Stimulated activated CD8-positive, alpha-beta memory T cell treated with anti-CD3 and anti-CD28 coated beads, Interleukin-12 subunit alpha, Interleukin-12 subunit beta, amount 100 ng/mL, for 24 hours (primary cell): ENCODE results near the gene TMEM132C.
"Not testable (repeated sequence)": the region's sequence is repeated elsewhere in the genome, so short reads cannot be mapped to it uniquely, and the experiment has no call there.

ENCODE experiments used
- DNase-seq: peaks from one replicate; pipeline ENCODE4 v3.0.0-alpha.2; 2020; ENCODE audit errors: extremely low read depth

TMEM132C gene

DNA sequence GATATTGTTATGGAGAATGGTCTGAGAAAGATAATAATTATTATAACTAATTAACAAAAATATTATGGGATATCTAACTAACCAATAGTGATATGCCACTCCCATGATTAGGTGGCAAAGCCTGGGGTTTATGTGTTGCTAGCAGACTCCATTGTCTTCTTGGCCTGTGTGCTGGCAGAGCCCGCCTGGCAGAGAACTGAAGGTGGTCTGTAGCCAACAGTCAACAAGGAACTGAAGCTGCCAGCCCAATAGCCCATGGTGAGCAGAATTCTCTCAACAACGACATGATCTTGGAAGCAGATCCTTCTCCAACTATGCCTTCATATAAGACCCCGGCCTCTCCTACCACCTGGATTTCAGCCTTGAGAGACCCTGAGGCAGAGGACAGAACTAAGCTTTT is 298.0 kb downstream of the TMEM132C start:
- no peak for DNase-seq

GRCh38 chr12:128567730-128568129 is 300.8 kb downstream of the TMEM132C start:
- DNase-seq, result no peak

GRCh38 chr12:128570191-128571065 is 303.5 kb downstream of the TMEM132C start:
- DNase-seq, result no peak

GRCh38 chr12:128571906-128572810 is 305.2 kb downstream of the TMEM132C start:
- DNase-seq, result no peak

GRCh38 chr12:128573907-128574306 is 306.9 kb downstream of the TMEM132C start:
- DNase-seq, result no peak

DNA sequence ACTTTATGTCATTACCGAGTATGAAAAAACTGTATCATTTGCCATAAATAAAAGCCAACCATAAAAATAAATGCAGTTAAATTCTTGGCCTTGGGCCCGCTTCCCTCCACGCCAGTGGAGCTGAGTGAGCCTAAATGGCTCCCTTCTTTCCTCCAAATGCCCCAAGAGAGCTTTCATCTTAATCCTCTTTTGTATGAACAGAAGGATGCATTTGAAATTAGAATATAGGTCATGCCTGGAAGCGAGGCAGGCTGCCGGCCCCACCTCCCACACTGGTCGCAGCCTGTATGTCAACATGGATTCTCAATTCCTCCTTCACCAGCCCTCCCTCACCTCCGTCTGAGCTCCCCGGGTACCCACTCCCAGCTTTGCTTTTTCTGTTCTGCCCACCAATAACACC is 311.1 kb downstream of the TMEM132C start:
- no peak for DNase-seq

- DNase-seq, result no peak
Measured at GRCh38 chr12:128581321-128581761, 314.4 kb downstream of the TMEM132C start.

DNA sequence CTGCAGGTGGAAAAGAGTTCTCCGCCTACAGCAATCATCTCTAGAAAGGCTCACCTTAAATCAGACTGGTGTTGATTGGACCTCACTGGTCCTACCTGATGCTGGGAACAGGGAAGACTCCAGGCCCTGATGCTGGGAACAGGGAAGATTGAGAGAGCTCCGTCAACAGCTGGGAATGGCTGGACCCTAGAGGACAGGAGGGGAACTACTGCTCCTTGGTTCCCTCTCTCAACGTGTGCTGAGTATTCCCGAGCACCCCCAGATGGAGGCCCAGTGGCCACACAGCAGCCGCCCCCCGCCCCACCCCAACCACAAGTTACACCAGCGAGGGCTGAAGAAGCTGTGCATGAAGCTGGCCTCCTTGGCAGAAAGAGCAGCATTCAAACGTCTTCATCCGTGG is 316.5 kb downstream of the TMEM132C start:
- DNase-seq, result no peak

DNA sequence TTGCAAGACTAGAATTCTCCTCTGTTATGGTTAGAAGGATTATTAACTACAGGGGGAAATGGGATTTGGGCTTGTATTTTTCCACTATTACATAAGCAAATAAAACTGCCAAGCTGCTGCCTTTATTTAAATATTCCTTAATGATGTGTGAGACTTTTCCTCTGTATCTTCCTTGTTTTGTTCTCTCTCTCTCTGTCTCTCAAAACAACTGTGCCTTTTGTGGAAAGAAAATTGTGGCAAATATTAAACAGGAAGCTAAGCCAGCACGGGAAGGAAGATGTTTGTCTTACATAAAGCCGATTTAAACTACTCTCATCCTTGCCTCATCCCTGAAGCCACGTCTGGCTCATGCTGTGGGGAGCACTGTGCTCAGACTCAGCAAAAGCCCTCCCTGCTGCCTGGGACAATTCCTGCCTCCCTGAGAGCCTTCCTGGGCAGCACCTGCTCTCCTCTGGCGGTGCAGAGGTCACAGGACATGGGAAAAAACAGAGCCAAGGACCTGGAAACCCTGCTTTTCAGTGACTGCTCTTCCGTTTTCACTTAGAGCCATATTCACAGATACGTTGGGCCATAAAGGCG is 319.6 kb downstream of the TMEM132C start:
- no peak for DNase-seq

- no peak for DNase-seq
Measured at GRCh38 chr12:128587918-128588317, 320.9 kb downstream of the TMEM132C start.

DNA sequence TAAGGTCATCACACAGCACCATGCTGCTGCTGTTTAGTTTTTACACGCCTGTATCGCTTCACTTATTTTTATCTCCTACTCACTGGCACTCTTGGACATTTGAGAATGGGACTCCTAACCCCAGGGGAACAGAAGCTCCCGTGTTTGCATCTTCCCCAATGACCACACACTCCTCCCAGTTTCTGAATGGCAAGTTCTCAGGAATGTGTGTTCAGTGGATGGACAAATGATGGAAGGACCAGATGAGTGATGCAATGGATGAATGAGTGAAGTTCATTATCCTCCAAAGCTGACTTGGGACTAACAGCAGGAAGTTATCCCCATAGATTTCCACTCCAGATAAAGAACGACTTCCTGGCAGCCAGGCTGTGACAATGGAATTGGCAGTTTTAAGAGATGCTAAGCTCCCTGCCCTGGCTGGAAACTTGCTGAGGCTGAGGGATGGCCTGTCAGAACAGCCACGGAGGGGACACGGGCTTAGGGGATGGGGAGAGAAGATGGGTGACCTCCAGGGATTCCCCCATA is 325.3 kb downstream of the TMEM132C start:
- DNase-seq, result no peak

DNA sequence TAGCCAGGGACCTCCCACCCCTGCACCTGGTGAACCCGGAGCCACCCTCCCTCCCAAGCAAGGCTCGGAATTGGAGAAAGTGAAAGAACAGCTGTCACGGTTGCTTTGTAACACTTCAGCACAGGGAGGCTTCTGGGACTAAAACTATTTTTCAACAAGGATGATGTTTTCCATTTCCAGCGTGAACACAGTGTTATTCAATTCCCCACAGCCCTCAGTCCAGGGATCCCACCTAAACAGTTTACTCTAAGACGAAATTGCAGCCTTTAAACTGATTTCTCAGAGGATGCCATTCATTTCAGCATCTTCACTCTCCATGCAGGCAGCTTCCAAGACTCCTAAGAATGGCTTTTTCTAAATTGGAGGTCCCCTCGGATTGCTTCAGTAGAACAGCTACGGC is 327.6 kb downstream of the TMEM132C start:
- no peak for DNase-seq

- DNase-seq, result no peak
Measured at GRCh38 chr12:128595609-128596008, 328.6 kb downstream of the TMEM132C start.

DNA sequence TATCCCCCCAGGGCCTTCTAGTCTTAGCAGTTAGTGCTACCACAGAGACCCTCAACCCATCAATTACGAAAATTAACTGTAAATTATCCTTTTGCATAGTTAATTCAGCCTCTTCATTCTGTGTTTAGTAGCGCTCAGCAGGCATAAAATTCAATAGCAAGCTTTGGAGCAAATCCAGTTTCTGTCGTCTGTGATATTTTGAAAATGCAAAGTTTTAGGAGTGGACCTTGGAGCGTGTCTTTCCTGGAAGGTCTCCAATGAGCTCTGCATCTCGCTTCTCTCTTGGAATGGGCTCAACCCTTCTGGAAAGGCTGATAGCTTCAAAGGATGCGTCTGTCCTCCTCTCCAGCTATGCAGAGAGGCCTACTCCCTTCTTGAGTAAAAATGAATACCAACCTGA is 333.9 kb downstream of the TMEM132C start:
- DNase-seq, result no peak

DNA sequence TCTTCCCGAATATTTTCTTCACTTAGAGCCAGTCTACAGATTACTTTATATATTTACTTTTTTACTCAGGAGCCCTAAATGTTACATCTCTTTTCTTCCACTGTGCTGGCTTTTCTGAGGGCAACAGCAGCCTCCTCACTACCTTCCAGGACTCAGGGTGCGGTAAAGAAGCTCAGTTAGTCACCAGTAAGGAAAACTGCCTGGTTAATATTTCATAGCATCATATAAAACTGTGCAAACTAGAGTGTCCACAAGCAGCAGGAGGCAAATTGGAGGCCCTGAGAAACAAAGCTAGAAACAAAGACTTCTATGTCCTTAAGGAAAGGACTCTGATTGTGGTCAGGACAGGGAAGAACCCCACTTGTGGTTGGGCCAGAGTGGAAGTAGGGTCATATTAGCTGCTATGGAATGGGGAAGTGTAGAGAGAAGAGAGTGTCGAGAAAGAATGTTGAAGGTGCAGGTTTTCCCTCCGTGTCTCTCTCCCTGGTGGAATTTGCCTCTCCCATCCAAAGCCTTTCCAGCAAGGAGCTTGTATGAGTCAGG is 336.7 kb downstream of the TMEM132C start:
- DNase-seq, result no peak

DNA sequence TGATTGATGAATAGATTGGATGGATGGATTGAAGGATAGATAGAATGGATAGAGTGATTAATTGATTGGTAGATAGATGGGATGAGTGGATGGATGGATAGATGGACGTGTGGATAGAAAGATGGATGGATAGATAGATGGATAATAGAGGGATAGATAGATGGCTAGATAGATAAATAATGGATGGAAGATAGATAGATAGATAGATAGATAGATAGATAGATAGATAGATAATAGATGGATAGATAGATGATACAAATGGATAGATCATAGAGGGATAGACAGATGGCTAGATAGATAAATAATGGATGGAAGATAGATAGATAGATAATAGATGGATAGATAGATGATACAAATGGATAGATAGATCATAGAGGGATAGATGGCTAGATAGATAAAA is 337.2 kb downstream of the TMEM132C start:
- not testable (repeated sequence) for DNase-seq

DNA sequence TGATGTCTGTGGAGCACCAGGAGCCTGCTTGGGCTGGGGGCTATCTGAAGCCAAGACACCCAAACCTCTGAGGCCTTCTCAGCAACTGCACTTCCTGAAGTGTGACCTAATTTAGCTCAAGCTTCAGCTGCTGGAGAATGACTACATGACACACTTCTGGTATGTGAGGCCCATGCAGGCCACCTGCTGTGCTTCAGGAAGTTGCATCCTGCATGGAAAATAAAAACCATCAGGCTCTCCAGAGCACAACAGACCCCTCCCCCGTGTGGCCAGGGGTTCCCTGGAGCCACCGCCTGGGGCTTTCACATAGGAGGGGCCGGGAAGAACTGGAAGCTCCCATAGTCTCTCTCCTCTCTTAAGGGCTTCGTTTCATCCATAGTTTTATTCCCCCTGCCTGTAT is 339.1 kb downstream of the TMEM132C start:
- DNase-seq, result no peak

- no peak for DNase-seq
Measured at GRCh38 chr12:128606538-128606937, 339.6 kb downstream of the TMEM132C start.

GRCh38 chr12:128606970-128607369 is 340.0 kb downstream of the TMEM132C start:
- DNase-seq, result no peak

GRCh38 chr12:128607641-128608040 is 340.7 kb downstream of the TMEM132C start:
- DNase-seq, result no peak

DNA sequence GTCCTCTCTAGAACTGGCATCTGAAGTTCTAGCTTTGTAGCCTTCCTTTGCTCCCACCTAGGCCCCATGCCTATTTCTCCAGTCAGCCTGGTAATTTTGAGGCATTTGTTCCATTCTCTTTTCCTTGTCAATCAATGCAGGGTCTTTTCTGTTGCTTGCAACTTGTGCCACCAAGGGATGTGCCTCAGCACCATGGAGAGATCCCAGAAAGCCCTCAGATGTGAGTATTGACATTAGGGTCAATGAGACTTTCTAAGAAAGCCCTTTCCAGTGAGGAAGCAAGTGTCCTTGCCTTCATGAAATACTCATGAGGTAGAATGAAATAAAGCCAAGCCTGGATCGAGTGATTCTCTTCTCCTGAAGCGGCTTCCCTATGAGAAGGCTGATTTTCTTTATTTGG is 342.9 kb downstream of the TMEM132C start:
- no peak for DNase-seq

GRCh38 chr12:128611736-128612135 is 344.8 kb downstream of the TMEM132C start:
- no peak for DNase-seq
